Stimulated activated CD8-positive, alpha-beta memory T cell treated with anti-CD3 and anti-CD28 coated beads, Interleukin-12 subunit alpha, Interleukin-12 subunit beta, amount 100 ng/mL, for 1 hour (primary cell): ENCODE results near the gene LEKR1.
"Not testable (repeated sequence)": the region's sequence is repeated elsewhere in the genome, so short reads cannot be mapped to it uniquely, and the experiment has no call there.

Source experiments
- DNase-seq: peaks from one replicate; pipeline ENCODE4 v3.0.0-alpha.2; 2020; ENCODE audit warnings: low read depth

LEKR1 gene

GRCh38 chr3:156826144-156826895 lies at the start of gene LEKR1:
LEKR1 (plus strand) TSS chr3:156826353; CDS start chr3:156829330, 2,977 bp downstream.
- peak; percentile 47 for DNase-seq

GRCh38 chr3:156776871-156777270 lies 49.3 kb upstream of the LEKR1 start:
- DNase-seq: no peak

- DNase-seq: no peak
Observed at GRCh38 chr3:156781310-156782230, 44.6 kb upstream of the LEKR1 start.

GRCh38 chr3:156782319-156782718 lies 43.8 kb upstream of the LEKR1 start:
- no peak for DNase-seq

- no peak for DNase-seq
Observed at GRCh38 chr3:156782921-156783320, 43.2 kb upstream of the LEKR1 start.

GRCh38 chr3:156787001-156787400 lies 39.2 kb upstream of the LEKR1 start:
- DNase-seq: no peak

GRCh38 chr3:156787926-156788663 lies 38.1 kb upstream of the LEKR1 start:
- no peak for DNase-seq

- DNase-seq: no peak
Observed at GRCh38 chr3:156788846-156789245, 37.3 kb upstream of the LEKR1 start.

- DNase-seq: no peak
Observed at GRCh38 chr3:156790156-156790555, 36.0 kb upstream of the LEKR1 start.

GRCh38 chr3:156792114-156792513 lies 34.0 kb upstream of the LEKR1 start:
- no peak for DNase-seq

- no peak for DNase-seq
Observed at GRCh38 chr3:156792536-156792935, 33.6 kb upstream of the LEKR1 start.

- no peak for DNase-seq
Observed at GRCh38 chr3:156792945-156793344, 33.2 kb upstream of the LEKR1 start.

- DNase-seq: no peak
Observed at GRCh38 chr3:156793400-156793799, 32.8 kb upstream of the LEKR1 start.

GRCh38 chr3:156793851-156794250 lies 32.3 kb upstream of the LEKR1 start:
- no peak for DNase-seq

- no peak for DNase-seq
Observed at GRCh38 chr3:156795890-156796481, 30.2 kb upstream of the LEKR1 start.

- DNase-seq: no peak
Observed at GRCh38 chr3:156797368-156797767, 28.8 kb upstream of the LEKR1 start.

GRCh38 chr3:156800287-156800686 lies 25.9 kb upstream of the LEKR1 start:
- not testable (repeated sequence) for DNase-seq

GRCh38 chr3:156801746-156802145 lies 24.4 kb upstream of the LEKR1 start:
- no peak for DNase-seq

- DNase-seq: no peak
Observed at GRCh38 chr3:156802821-156803606, 23.1 kb upstream of the LEKR1 start.

GRCh38 chr3:156803952-156804741 lies 22.0 kb upstream of the LEKR1 start:
- no peak for DNase-seq
